ENCODE measurements around the gene CACNB4. TPM values are rescaled to one million over a fixed set of nuclear protein-coding genes. Genes with fewer than 3 reads are reported as not detected.
A peak's percentile ranks its signal among the peaks of the same experiment; 100 is the strongest.

Gene CACNB4
- total and polyA plus RNA-seq, 10 of the 15 experiments (the other 5 are each of a cell fraction or from before 2014, with no cell fraction given): 2.0 to 21.6 (median 9.3) TPM

DNA sequence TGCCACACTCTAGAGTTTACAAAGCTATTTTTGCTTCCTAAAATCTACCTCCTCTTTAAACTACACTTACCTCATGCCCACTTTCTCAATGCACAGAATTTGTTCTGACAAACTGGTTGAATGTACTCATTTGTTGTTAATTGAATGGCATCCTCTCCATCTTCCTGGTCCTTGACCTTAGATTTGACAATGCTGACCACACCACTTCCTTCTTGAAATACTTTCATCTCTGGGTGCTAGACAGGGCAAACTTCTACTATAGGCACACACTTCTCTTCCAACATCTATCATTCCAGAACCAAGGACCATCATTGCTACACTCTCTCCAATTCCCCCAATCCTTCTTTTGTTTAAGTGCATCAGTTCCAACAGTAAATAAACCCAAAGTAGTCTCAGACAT is 292.9 kb downstream of the CACNB4 start:
- ChIA-PET RAD21 (ENCODE audit: unreplicated experiment) (no interaction called here), SMC1A (ENCODE audit: uncharacterized antibody, unreplicated experiment) (interaction anchor here (0.6 to 2.4 kb wide), 4 partner anchors 12 to 486 kb away, joined by 3 to 6 read pairs (median 3); no protein-coding TSS in a partner anchor), POLR2A (interaction anchor here (1.3 kb wide), 1 partner anchor 23 kb away, joined by 4 read pairs; no protein-coding TSS in a partner anchor), CTCF (interaction anchor here (0.6 to 2.6 kb wide), 5 partner anchors 17 to 220 kb away, joined by 3 to 8 read pairs (median 4); no protein-coding TSS in a partner anchor)
- Histone ChIP-seq H4K20me1 (ENCODE audit: control insufficient read depth, insufficient read depth) (no peaks in the 10 kb centered on the region), H3K79me2 (ENCODE audit: control insufficient read depth, insufficient read depth, low read length) (no peaks in the 10 kb centered on the region), H2AFZ (ENCODE audit: control insufficient read depth, low read depth, low read length) (no peak overlapping the region), H3K4me3 (no peak overlapping the region), H3K27ac (ENCODE audit: control insufficient read depth, insufficient read depth) (no peak overlapping the region), H3K9me3 (replicated peaks; ENCODE audit: control insufficient read depth, insufficient read depth, low read length) (no peaks in the 10 kb centered on the region; the same call in 2 of the 3 replicates), H3K27me3 (replicated peaks in 1 of 2; ENCODE audit: control insufficient read depth in 2 of 2, insufficient read depth in 2 of 2, low read length in 1 of 2) (no peaks in the 10 kb centered on the region), H3K4me2 (ENCODE audit: control insufficient read depth, insufficient read depth) (no peak overlapping the region), H3K36me3 (ENCODE audit: control insufficient read depth in 2 of 2, insufficient read depth in 2 of 2, low read length in 1 of 2) (peaks cover 2 to 19% of the 10 kb centered on the region in 2 experiments), H3K9ac (ENCODE audit: control insufficient read depth, insufficient read depth, low read length) (no peak overlapping the region), H3K4me1 (ENCODE audit: control insufficient read depth, insufficient read depth, low read length) (no peaks in the 10 kb centered on the region)
- ATAC-seq (no peak), DNase-seq (ENCODE audit: low read depth, low spot score) (no peak), FAIRE-seq (peak; percentile 72)
- in situ Hi-C loops (cut with MboI): no loop called here
- intact Hi-C loops (cut with micrococcal nuclease; ENCODE audit: unreplicated experiment): no loop called here
- no TSS peak for BruUV-seq (replicated peaks)
- TF ChIP-seq POLR2A (IDR thresholded peaks at IDR 0.05; ENCODE audit: low read depth, low read length) (no peak), ZNF274 (IDR thresholded peaks at IDR 0.05; ENCODE audit: insufficient read depth, insufficient read length) (no peak), MYB (IDR thresholded peaks at IDR 0.05; ENCODE audit: borderline replicate concordance, low read depth, low read length) (no peak), RELA (IDR thresholded peaks at IDR 0.05; ENCODE audit: borderline replicate concordance, partially characterized antibody) (no peak), DPF2 (IDR thresholded peaks at IDR 0.05) (no peak), CHD1 (IDR thresholded peaks at IDR 0.05; ENCODE audit: low read depth, low read length) (no peak), TARDBP (IDR thresholded peaks at IDR 0.05; ENCODE audit: borderline replicate concordance) (no peak), POLR2AphosphoS5 (IDR thresholded peaks at IDR 0.05; ENCODE audit: low read length) (no peak), HCFC1 (IDR thresholded peaks at IDR 0.05; ENCODE audit: low read length) (no peak), MYC (IDR thresholded peaks at IDR 0.05; ENCODE audit: insufficient read depth, insufficient read length, insufficient replicate concordance, low read length, severe bottlenecking) (no peak), TCF3 (IDR thresholded peaks at IDR 0.05; ENCODE audit: borderline replicate concordance, insufficient read depth, low read depth, low read length) (no peak), TCF12 (IDR thresholded peaks at IDR 0.05; ENCODE audit: low read depth, low read length) (no peak), SP1 (IDR thresholded peaks at IDR 0.05; ENCODE audit: low read depth, low read length) (no peak), POU2F2 (IDR thresholded peaks at IDR 0.05; ENCODE audit: borderline replicate concordance, low read depth, low read length) (no peak), WRNIP1 (IDR thresholded peaks at IDR 0.05; ENCODE audit: borderline replicate concordance, low read depth, low read length) (no peak)
- TF ChIP-seq, protein P1, sequence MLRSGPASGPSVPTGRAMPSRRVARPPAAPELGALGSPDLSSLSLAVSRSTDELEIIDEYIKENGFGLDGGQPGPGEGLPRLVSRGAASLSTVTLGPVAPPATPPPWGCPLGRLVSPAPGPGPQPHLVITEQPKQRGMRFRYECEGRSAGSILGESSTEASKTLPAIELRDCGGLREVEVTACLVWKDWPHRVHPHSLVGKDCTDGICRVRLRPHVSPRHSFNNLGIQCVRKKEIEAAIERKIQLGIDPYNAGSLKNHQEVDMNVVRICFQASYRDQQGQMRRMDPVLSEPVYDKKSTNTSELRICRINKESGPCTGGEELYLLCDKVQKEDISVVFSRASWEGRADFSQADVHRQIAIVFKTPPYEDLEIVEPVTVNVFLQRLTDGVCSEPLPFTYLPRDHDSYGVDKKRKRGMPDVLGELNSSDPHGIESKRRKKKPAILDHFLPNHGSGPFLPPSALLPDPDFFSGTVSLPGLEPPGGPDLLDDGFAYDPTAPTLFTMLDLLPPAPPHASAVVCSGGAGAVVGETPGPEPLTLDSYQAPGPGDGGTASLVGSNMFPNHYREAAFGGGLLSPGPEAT (IDR thresholded peaks at IDR 0.05; ENCODE audit: low read depth): no peak
- TF ChIP-seq, protein P2, sequence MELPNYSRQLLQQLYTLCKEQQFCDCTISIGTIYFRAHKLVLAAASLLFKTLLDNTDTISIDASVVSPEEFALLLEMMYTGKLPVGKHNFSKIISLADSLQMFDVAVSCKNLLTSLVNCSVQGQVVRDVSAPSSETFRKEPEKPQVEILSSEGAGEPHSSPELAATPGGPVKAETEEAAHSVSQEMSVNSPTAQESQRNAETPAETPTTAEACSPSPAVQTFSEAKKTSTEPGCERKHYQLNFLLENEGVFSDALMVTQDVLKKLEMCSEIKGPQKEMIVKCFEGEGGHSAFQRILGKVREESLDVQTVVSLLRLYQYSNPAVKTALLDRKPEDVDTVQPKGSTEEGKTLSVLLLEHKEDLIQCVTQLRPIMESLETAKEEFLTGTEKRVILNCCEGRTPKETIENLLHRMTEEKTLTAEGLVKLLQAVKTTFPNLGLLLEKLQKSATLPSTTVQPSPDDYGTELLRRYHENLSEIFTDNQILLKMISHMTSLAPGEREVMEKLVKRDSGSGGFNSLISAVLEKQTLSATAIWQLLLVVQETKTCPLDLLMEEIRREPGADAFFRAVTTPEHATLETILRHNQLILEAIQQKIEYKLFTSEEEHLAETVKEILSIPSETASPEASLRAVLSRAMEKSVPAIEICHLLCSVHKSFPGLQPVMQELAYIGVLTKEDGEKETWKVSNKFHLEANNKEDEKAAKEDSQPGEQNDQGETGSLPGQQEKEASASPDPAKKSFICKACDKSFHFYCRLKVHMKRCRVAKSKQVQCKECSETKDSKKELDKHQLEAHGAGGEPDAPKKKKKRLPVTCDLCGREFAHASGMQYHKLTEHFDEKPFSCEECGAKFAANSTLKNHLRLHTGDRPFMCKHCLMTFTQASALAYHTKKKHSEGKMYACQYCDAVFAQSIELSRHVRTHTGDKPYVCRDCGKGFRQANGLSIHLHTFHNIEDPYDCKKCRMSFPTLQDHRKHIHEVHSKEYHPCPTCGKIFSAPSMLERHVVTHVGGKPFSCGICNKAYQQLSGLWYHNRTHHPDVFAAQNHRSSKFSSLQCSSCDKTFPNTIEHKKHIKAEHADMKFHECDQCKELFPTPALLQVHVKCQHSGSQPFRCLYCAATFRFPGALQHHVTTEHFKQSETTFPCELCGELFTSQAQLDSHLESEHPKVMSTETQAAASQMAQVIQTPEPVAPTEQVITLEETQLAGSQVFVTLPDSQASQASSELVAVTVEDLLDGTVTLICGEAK (IDR thresholded peaks at IDR 0.05; ENCODE audit: borderline replicate concordance): no peak
